Keratinocyte (primary cell): ENCODE results near the gene BBS10.

Source experiments
- CTCF ChIP-seq, 3 experiments: IDR thresholded peaks in 1 of 3; conservative IDR thresholded peaks in 1 of 3; optimal IDR thresholded peaks in 1 of 3; 2 replicates in 2 of 3; 3 replicates in 1 of 3; pipeline versions ENCODE3 to v1.5.1; 2011; ENCODE audit warnings: low read length in 3 of 3, mild to moderate bottlenecking in 3 of 3, moderate library complexity in 2 of 3, control low read depth in 1 of 3, inconsistent platforms in 1 of 3; ENCODE audit not compliant: insufficient read depth in 2 of 3; ENCODE audit errors: extremely low read depth in 1 of 3
- EZH2 ChIP-seq: IDR thresholded peaks from one replicate; pipeline ENCODE4 v1.6.1; 2012; ENCODE audit warnings: inconsistent platforms, mild to moderate bottlenecking, low read length, moderate library complexity

GRCh38 chr12:76307083-76307482, 41.1 kb downstream of the BBS10 start:
- TF ChIP-seq CTCF (optimal IDR thresholded peaks at IDR 0.05 in 1 of 3, IDR thresholded peaks at IDR 0.05 in 1 of 3, conservative IDR thresholded peaks at IDR 0.05 in 1 of 3; ENCODE audit: extremely low read depth in 1 of 3, insufficient read depth in 2 of 3, low read length in 3 of 3) = no peak
- no peak for TF ChIP-seq EZH2
